ENCODE results near the gene RADIL. TPM values are rescaled to one million over a fixed set of nuclear protein-coding genes. Genes with fewer than 3 reads are reported as not detected.

The RADIL gene
- total RNA-seq, 1 experiment from 2014 or later, result 5.0 TPM

- Histone ChIP-seq H3K4me1 (ENCODE audit: insufficient read depth, low read length, poor library complexity, severe bottlenecking) (no peaks in the 10 kb centered on the region), H3K9me3 (ENCODE audit: low read depth, low read length, poor library complexity, severe bottlenecking) (no peaks in the 10 kb centered on the region), H3K4me3 (ENCODE audit: low read depth, low read length, poor library complexity, severe bottlenecking) (no peak overlapping the region), H3K27me3 (replicated peaks; ENCODE audit: insufficient read depth, low read depth, low read length, poor library complexity) (no peaks in the 10 kb centered on the region), H3K36me3 (ENCODE audit: insufficient read depth, low read length, poor library complexity, severe bottlenecking) (no peaks in the 10 kb centered on the region), H3K27ac (ENCODE audit: low read depth, low read length, poor library complexity, severe bottlenecking) (no peak overlapping the region)
- no peak for DNase-seq (ENCODE audit: low spot score)
- no TSS peak for BruUV-seq (replicated peaks)
- intact Hi-C loops (cut with micrococcal nuclease; ENCODE audit: unreplicated experiment), result no loop called here
- TF ChIP-seq EZH2 (IDR thresholded peaks at IDR 0.05; ENCODE audit: borderline replicate concordance, low read depth, low read length, poor library complexity, severe bottlenecking), result no peak
- TF ChIP-seq CTCF (conservative IDR thresholded peaks at IDR 0.05; ENCODE audit: low read depth, low read length), result no peak
- CTCF ChIA-PET, result no interaction called here
- POLR2A ChIA-PET (ENCODE audit: low non-redundant PET), result no interaction called here
Observed at GRCh38 chr7:4840079-4840501, 43.4 kb downstream of the RADIL start.

- TF ChIP-seq CTCF (conservative IDR thresholded peaks at IDR 0.05; ENCODE audit: low read depth, low read length) (no peak), EZH2 (IDR thresholded peaks at IDR 0.05; ENCODE audit: borderline replicate concordance, low read depth, low read length, poor library complexity, severe bottlenecking) (no peak)
- Histone ChIP-seq H3K36me3 (ENCODE audit: insufficient read depth, low read length, poor library complexity, severe bottlenecking) (no peaks in the 10 kb centered on the region), H3K4me1 (ENCODE audit: insufficient read depth, low read length, poor library complexity, severe bottlenecking) (no peaks in the 10 kb centered on the region), H3K27me3 (replicated peaks; ENCODE audit: insufficient read depth, low read depth, low read length, poor library complexity) (no peaks in the 10 kb centered on the region), H3K27ac (ENCODE audit: low read depth, low read length, poor library complexity, severe bottlenecking) (no peak overlapping the region), H3K4me3 (ENCODE audit: low read depth, low read length, poor library complexity, severe bottlenecking) (no peak overlapping the region), H3K9me3 (ENCODE audit: low read depth, low read length, poor library complexity, severe bottlenecking) (no peaks in the 10 kb centered on the region)
- CTCF ChIA-PET, result no interaction called here
- DNase-seq (ENCODE audit: low spot score), result no peak
- POLR2A ChIA-PET (ENCODE audit: low non-redundant PET), result interaction anchor here (0.6 kb wide), 1 partner anchor 69 kb away, joined by 6 read pairs; no protein-coding TSS in a partner anchor
- intact Hi-C loops (cut with micrococcal nuclease; ENCODE audit: unreplicated experiment), result no loop called here
- BruUV-seq (replicated peaks), result no TSS peak
Observed at GRCh38 chr7:4838626-4839334, 44.7 kb downstream of the RADIL start.

- POLR2A ChIA-PET (ENCODE audit: low non-redundant PET), result no interaction called here
- DNase-seq (ENCODE audit: low spot score), result no peak
- intact Hi-C loops (cut with micrococcal nuclease; ENCODE audit: unreplicated experiment), result no loop called here
- H3K27me3 ChIP-seq (replicated peaks; ENCODE audit: insufficient read depth, low read depth, low read length, poor library complexity), result no peaks in the 10 kb centered on the region
- TF ChIP-seq EZH2 (IDR thresholded peaks at IDR 0.05; ENCODE audit: borderline replicate concordance, low read depth, low read length, poor library complexity, severe bottlenecking), result no peak
- TF ChIP-seq CTCF (conservative IDR thresholded peaks at IDR 0.05; ENCODE audit: low read depth, low read length), result no peak
- no peaks in the 10 kb centered on the region for H3K9me3 ChIP-seq (ENCODE audit: low read depth, low read length, poor library complexity, severe bottlenecking)
- no TSS peak for BruUV-seq (replicated peaks)
- CTCF ChIA-PET, result no interaction called here
- no peak overlapping the region for H3K27ac ChIP-seq (ENCODE audit: low read depth, low read length, poor library complexity, severe bottlenecking)
- no peaks in the 10 kb centered on the region for H3K4me1 ChIP-seq (ENCODE audit: insufficient read depth, low read length, poor library complexity, severe bottlenecking)
- no peaks in the 10 kb centered on the region for H3K36me3 ChIP-seq (ENCODE audit: insufficient read depth, low read length, poor library complexity, severe bottlenecking)
- no peak overlapping the region for H3K4me3 ChIP-seq (ENCODE audit: low read depth, low read length, poor library complexity, severe bottlenecking)
Observed at GRCh38 chr7:4837803-4838625, 45.5 kb downstream of the RADIL start.
